K562 (cell line): ENCODE data around the gene JMJD1C.

Source experiments
- CBX2 ChIP-seq: fragments of 200-600 bp; sonication (generic); IDR thresholded peaks from one replicate; pipeline ENCODE4 v1.6.1; 2012; ENCODE audit warnings: mild to moderate bottlenecking, low read length, inconsistent platforms; ENCODE audit not compliant: insufficient read depth, poor library complexity, severe bottlenecking
- CEBPB ChIP-seq: fragments of 450-650 bp; IDR thresholded peaks from 2 replicates; pipeline ENCODE4 v1.6.1; 2016; ENCODE audit warnings: missing genetic modification characterization, missing compliant biosample characterization
- EZH2 ChIP-seq: IDR thresholded peaks from 2 replicates; pipeline ENCODE4 v1.6.1; 2012; ENCODE audit warnings: low read depth, mild to moderate bottlenecking, inconsistent platforms, low read length, borderline replicate concordance
- IFI16 ChIP-seq: fragments of 250-450 bp; sonication (Bioruptor Pico); IDR thresholded peaks from 2 replicates; pipeline ENCODE4 v2.1.2; 2022; ENCODE audit warnings: mild to moderate bottlenecking, inconsistent platforms
- POLR2AphosphoS2 ChIP-seq: IDR thresholded peaks from 2 replicates; pipeline ENCODE4 v1.6.1; 2012; ENCODE audit warnings: low read length, improper control_type of control experiment
- PTBP1 ChIP-seq: fragments of 200-400 bp; formaldehyde crosslinking; IDR thresholded peaks from 2 replicates; pipeline ENCODE4 v1.6.1; 2017; ENCODE audit warnings: low read depth, low read length
- RAD21 ChIP-seq, 2 experiments: fragments of 250-450 bp in 1 of 2; fragments of 450-650 bp in 1 of 2; sonication (Bioruptor Pico) in 1 of 2; formaldehyde crosslinking in 1 of 2; IDR thresholded peaks in 1 of 2; conservative IDR thresholded peaks in 1 of 2; 2 replicates each; pipeline versions ENCODE4 v1.4.0 to v1.8.0; 2020 to 2022; ENCODE audit warnings: mild to moderate bottlenecking in 2 of 2, moderate library complexity in 1 of 2
- RB1 ChIP-seq: fragments of 450-650 bp; IDR thresholded peaks from 2 replicates; pipeline ENCODE4 v1.6.1; 2017; ENCODE audit warnings: low read depth, mild to moderate bottlenecking
- RBBP5 ChIP-seq: fragments of 200-600 bp; sonication (generic); IDR thresholded peaks from 2 replicates; pipeline ENCODE4 v1.6.1; 2012; ENCODE audit warnings: borderline replicate concordance, mild to moderate bottlenecking, low read length, control low read depth, inconsistent platforms; ENCODE audit not compliant: insufficient read depth, poor library complexity, severe bottlenecking
- SP1 ChIP-seq: sonication (generic); formaldehyde crosslinking; IDR thresholded peaks from 2 replicates; pipeline ENCODE4 v1.8.1; 2022; ENCODE audit warnings: mild to moderate bottlenecking, missing genetic modification reagents
- TCF7L2 ChIP-seq: fragments of 150-350 bp; IDR thresholded peaks from 2 replicates; pipeline ENCODE4 v1.6.1; 2016; ENCODE audit warnings: low read depth, mild to moderate bottlenecking, low read length, moderate library complexity
- TF ChIP-seq, protein P1 (sequence below), 3 experiments: IDR thresholded peaks in 2 of 3; conservative IDR thresholded peaks in 1 of 3; 2 replicates each; pipeline ENCODE4 v1.5.1; 2011 to 2012; ENCODE audit warnings: low read length in 3 of 3, mild to moderate bottlenecking in 3 of 3, control low read depth in 2 of 3, improper control_type of control experiment in 1 of 3, inconsistent platforms in 1 of 3, low read depth in 1 of 3, mixed read lengths in 1 of 3, moderate library complexity in 1 of 3; ENCODE audit not compliant: insufficient read depth in 2 of 3

- TF ChIP-seq PTBP1 (no peak), RBBP5 (no peak), IFI16 (CRISPR knock-in tag) (no peak), EZH2 (no peak), SP1 (CRISPR knock-in tag) (no peak), POLR2AphosphoS2 (no peak), RB1 (no peak), RAD21 (CRISPR knock-in tag; conservative IDR thresholded peaks at IDR 0.05 in 1 of 2, IDR thresholded peaks at IDR 0.05 in 1 of 2) (no peak), TCF7L2 (no peak), CEBPB (tag) (no peak), CBX2 (no peak)
- TF ChIP-seq, protein P1, sequence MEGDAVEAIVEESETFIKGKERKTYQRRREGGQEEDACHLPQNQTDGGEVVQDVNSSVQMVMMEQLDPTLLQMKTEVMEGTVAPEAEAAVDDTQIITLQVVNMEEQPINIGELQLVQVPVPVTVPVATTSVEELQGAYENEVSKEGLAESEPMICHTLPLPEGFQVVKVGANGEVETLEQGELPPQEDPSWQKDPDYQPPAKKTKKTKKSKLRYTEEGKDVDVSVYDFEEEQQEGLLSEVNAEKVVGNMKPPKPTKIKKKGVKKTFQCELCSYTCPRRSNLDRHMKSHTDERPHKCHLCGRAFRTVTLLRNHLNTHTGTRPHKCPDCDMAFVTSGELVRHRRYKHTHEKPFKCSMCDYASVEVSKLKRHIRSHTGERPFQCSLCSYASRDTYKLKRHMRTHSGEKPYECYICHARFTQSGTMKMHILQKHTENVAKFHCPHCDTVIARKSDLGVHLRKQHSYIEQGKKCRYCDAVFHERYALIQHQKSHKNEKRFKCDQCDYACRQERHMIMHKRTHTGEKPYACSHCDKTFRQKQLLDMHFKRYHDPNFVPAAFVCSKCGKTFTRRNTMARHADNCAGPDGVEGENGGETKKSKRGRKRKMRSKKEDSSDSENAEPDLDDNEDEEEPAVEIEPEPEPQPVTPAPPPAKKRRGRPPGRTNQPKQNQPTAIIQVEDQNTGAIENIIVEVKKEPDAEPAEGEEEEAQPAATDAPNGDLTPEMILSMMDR (IDR thresholded peaks at IDR 0.05 in 2 of 3, conservative IDR thresholded peaks at IDR 0.05 in 1 of 3; ENCODE audit: insufficient read depth in 2 of 3, low read depth in 1 of 3, low read length in 3 of 3) = no peak
Observed at GRCh38 chr10:63155388-63156020, 310.3 kb downstream of the JMJD1C start.
